HEK293T (cell line): Measurements from ENCODE around the gene RBFOX1.

Source experiments
- CTCF ChIA-PET: fragments of 350-600 bp; formaldehyde crosslinking; extraction: SDS; loops from one replicate; lab custom pipeline; 2021; ENCODE audit warnings: antibody characterized with exemption, inconsistent platforms; lab: Yijun Ruan, JAX
- POLR2A ChIA-PET: fragments of 350-600 bp; formaldehyde crosslinking; extraction: SDS; loops from one replicate; lab custom pipeline; 2020; ENCODE audit warnings: antibody characterized with exemption, inconsistent platforms; lab: Yijun Ruan, JAX
- DNase-seq: peaks from one replicate; pipeline ENCODE4 v3.0.0; 2012; ENCODE audit warnings: mixed read lengths; ENCODE audit errors: extremely low spot score
- ARNT ChIP-seq: fragments of 450-650 bp; IDR thresholded peaks from 2 replicates; pipeline ENCODE4 v1.6.1; 2017; ENCODE audit warnings: mild to moderate bottlenecking
- BHLHE40 ChIP-seq: fragments of 450-650 bp; IDR thresholded peaks from 2 replicates; pipeline ENCODE4 v1.6.1; 2016; ENCODE audit warnings: mild to moderate bottlenecking, moderate library complexity, borderline replicate concordance
- CTBP1 ChIP-seq: fragments of 450-650 bp; IDR thresholded peaks from 2 replicates; pipeline ENCODE4 v1.6.1; 2016; ENCODE audit warnings: borderline replicate concordance
- ELF4 ChIP-seq: fragments of 450-650 bp; IDR thresholded peaks from 2 replicates; pipeline ENCODE4 v1.6.1; 2017; ENCODE audit warnings: antibody characterized with exemption
- FOXA1 ChIP-seq: fragments of 450-650 bp; IDR thresholded peaks from 2 replicates; pipeline ENCODE4 v1.6.1; 2016; ENCODE audit warnings: mild to moderate bottlenecking
- FOXK2 ChIP-seq: fragments of 450-650 bp; IDR thresholded peaks from 2 replicates; pipeline ENCODE4 v1.6.1; 2016; ENCODE audit warnings: mild to moderate bottlenecking
- FOXM1 ChIP-seq: fragments of 450-650 bp; IDR thresholded peaks from 2 replicates; pipeline ENCODE4 v1.6.1; 2017; ENCODE audit warnings: mild to moderate bottlenecking, borderline replicate concordance
- HDGF ChIP-seq: fragments of 450-650 bp; IDR thresholded peaks from 2 replicates; pipeline ENCODE4 v1.6.1; 2017; ENCODE audit warnings: antibody characterized with exemption, borderline replicate concordance
- L3MBTL2 ChIP-seq: fragments of 450-650 bp; conservative IDR thresholded peaks from 2 replicates; pipeline ENCODE4 v1.6.1; 2016; ENCODE audit warnings: mild to moderate bottlenecking
- LEF1 ChIP-seq: fragments of 450-650 bp; IDR thresholded peaks from 2 replicates; pipeline ENCODE4 v1.6.1; 2017; ENCODE audit warnings: mild to moderate bottlenecking, borderline replicate concordance
- NFRKB ChIP-seq: fragments of 450-650 bp; IDR thresholded peaks from 2 replicates; pipeline ENCODE4 v1.6.1; 2016; ENCODE audit warnings: mild to moderate bottlenecking, moderate library complexity
- SP1 ChIP-seq: fragments of 450-650 bp; IDR thresholded peaks from 2 replicates; pipeline ENCODE4 v1.6.1; 2017
- SUZ12 ChIP-seq: fragments of 450-650 bp; IDR thresholded peaks from 2 replicates; pipeline ENCODE4 v1.6.1; 2016; ENCODE audit warnings: mild to moderate bottlenecking
- TARDBP ChIP-seq: fragments of 450-650 bp; IDR thresholded peaks from 2 replicates; pipeline ENCODE4 v1.6.1; 2016
- ZNF384 ChIP-seq: fragments of 450-650 bp; IDR thresholded peaks from 2 replicates; pipeline ENCODE4 v1.6.1; 2016
- TF ChIP-seq, protein P1 (sequence below): fragments of 450-650 bp; IDR thresholded peaks from 2 replicates; pipeline ENCODE4 v1.6.1; 2016

RBFOX1 gene

DNA sequence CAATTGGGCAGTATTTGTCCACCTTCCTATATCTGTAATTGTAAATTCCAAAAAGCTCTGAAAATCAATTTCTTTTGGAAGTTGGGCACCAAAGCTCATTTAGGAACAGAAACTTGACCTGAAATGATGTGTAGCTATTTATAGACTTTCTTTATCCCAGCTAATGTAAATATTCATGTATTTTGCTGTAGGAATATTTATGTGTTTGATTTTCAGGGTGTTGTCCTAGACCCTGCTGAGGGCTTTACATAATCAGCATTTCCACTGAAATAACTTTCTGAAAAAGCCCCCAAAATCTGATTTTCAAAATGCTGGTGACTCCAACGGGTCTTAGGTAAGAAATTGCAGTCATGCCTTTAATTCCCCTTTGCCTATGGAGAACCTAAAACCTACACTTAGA is 4.1 kb downstream of the RBFOX1 start:
- ChIA-PET CTCF (no interaction called here), POLR2A (no interaction called here)
- TF ChIP-seq FOXA1: no peak
- TF ChIP-seq BHLHE40: no peak
- no peak for TF ChIP-seq ZNF384
- TF ChIP-seq NFRKB: no peak
- TF ChIP-seq CTBP1: no peak
- no peak for TF ChIP-seq LEF1
- TF ChIP-seq ARNT: no peak
- TF ChIP-seq SUZ12: no peak
- no peak for TF ChIP-seq ELF4
- TF ChIP-seq FOXK2: no peak
- TF ChIP-seq, protein P1, sequence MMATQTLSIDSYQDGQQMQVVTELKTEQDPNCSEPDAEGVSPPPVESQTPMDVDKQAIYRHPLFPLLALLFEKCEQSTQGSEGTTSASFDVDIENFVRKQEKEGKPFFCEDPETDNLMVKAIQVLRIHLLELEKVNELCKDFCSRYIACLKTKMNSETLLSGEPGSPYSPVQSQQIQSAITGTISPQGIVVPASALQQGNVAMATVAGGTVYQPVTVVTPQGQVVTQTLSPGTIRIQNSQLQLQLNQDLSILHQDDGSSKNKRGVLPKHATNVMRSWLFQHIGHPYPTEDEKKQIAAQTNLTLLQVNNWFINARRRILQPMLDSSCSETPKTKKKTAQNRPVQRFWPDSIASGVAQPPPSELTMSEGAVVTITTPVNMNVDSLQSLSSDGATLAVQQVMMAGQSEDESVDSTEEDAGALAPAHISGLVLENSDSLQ: no peak
- no peak for TF ChIP-seq FOXM1
- no peak for TF ChIP-seq L3MBTL2
- TF ChIP-seq TARDBP: no peak
- TF ChIP-seq SP1: no peak
- DNase-seq: no peak

DNA sequence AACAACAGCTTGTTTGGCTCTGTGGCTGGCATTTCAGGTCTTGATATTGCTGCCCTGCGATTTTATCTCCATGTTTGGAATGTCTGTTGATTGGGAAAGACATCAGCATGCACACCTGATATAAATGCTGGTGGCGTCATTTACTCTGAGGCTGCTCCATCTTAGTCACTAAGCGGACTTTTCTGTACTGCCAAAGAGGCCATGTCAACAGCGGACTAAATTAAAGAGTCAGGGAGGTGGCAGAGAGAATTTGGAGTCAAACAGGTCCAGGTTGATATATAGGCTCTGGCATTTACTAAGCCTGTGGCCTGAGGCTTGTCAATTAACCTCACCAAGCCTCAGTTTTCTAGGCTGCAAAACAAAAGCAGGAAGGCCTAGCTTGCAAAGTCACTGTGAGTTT is 6.2 kb downstream of the RBFOX1 start:
- DNase-seq: no peak
- ChIA-PET CTCF (no interaction called here), POLR2A (no interaction called here)
- TF ChIP-seq SUZ12: no peak
- TF ChIP-seq FOXA1: no peak
- TF ChIP-seq CTBP1: no peak

DNA sequence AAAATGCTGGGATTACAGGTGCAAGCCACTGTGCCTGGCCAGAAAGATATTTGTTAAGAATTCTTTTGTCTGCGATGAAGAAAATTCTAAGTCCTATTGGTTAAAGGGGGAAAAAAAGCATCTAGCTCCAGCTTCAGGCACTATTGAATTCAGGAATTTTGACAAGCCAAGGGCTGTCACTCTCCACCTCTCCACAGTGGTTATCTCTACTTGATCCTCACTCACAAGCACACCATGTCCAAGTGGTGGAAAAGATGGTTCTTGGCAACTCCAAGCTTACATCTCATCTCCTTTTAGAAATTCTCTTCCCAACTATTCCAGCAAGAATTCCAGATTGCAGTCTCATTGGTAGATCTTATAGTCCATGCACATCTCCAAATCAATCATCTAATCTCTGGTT is 7.1 kb downstream of the RBFOX1 start:
- CTCF ChIA-PET: no interaction called here
- POLR2A ChIA-PET: no interaction called here
- no peak for DNase-seq
- TF ChIP-seq NFRKB: no peak
- TF ChIP-seq, protein P1: no peak
- no peak for TF ChIP-seq FOXK2
- TF ChIP-seq ARNT: no peak
- no peak for TF ChIP-seq HDGF
- TF ChIP-seq TARDBP: no peak
- TF ChIP-seq SP1: no peak
- no peak for TF ChIP-seq ZNF384
- TF ChIP-seq LEF1: no peak
- TF ChIP-seq FOXM1: no peak

DNA sequence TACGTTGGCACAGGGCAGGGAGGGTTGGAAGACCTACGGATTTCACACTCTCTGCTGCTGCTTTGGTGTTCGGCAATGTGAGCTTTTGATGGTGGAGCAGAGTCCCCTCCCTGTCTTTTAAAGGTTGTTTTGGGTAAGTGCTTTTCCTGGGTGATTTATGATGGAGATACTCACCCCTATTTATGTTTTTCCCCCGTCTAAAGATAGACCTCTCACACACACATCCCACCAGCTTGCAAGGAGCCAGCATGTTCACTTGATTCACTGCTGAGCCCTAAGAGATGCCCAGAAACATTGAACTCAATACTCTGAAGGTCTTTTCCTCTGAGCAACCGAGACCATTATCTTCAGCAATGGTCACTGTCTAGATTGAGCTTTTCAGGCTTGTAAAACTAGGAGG is 8.3 kb downstream of the RBFOX1 start:
- ChIA-PET POLR2A (no interaction called here), CTCF (no interaction called here)
- DNase-seq: no peak
- TF ChIP-seq ELF4 (no peak), NFRKB (no peak), BHLHE40 (no peak), FOXA1 (no peak), CTBP1 (no peak), L3MBTL2 (no peak), SP1 (no peak)
- TF ChIP-seq, protein P1: no peak

DNA sequence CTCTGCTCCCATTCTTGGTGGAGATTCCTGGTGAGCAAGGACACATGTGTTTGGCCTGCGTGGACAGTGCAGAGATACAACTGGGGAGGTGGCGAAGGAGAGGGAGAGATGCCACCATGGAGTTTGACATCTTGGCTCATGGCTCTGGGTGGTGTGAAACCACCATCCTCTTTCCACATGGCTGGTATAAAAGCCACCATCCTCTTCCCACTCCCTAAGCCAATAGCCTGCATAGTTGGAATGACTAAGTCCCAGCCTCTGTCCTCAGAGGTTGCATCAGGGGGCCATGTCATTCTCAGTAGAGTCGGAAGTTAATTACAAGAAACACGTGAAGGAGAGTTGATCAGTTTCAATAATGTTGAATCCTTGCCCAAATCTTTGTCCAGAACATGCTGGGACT is 10.0 kb downstream of the RBFOX1 start:
- CTCF ChIA-PET: no interaction called here
- TF ChIP-seq FOXM1 (no peak), SP1 (no peak), ELF4 (no peak), ARNT (no peak), CTBP1 (no peak), L3MBTL2 (no peak), HDGF (no peak), SUZ12 (no peak)
- no peak for DNase-seq
- POLR2A ChIA-PET: no interaction called here

DNA sequence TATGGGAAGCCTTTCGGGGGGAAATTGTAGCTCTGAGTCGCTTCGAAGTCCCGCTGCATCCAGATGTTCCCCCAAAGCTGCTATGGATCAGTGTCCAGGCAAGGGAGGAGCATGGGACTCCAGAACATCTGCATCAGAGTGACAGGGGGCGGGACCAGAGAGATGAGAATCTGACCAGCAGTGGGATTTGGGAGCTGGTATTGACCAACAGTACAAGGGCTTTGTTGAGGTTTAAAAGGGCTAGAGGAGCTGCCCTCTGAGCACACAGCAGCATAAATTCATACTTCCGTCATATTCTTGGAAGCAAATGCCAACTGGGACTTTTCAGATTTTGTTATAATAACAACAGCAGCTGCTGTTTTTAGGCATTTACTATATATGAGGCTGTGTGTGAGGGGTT is 10.6 kb downstream of the RBFOX1 start:
- ChIA-PET CTCF (no interaction called here), POLR2A (no interaction called here)
- no peak for DNase-seq
- no peak for TF ChIP-seq L3MBTL2
- no peak for TF ChIP-seq CTBP1
- TF ChIP-seq NFRKB: no peak
- no peak for TF ChIP-seq SUZ12
- TF ChIP-seq FOXK2: no peak

DNA sequence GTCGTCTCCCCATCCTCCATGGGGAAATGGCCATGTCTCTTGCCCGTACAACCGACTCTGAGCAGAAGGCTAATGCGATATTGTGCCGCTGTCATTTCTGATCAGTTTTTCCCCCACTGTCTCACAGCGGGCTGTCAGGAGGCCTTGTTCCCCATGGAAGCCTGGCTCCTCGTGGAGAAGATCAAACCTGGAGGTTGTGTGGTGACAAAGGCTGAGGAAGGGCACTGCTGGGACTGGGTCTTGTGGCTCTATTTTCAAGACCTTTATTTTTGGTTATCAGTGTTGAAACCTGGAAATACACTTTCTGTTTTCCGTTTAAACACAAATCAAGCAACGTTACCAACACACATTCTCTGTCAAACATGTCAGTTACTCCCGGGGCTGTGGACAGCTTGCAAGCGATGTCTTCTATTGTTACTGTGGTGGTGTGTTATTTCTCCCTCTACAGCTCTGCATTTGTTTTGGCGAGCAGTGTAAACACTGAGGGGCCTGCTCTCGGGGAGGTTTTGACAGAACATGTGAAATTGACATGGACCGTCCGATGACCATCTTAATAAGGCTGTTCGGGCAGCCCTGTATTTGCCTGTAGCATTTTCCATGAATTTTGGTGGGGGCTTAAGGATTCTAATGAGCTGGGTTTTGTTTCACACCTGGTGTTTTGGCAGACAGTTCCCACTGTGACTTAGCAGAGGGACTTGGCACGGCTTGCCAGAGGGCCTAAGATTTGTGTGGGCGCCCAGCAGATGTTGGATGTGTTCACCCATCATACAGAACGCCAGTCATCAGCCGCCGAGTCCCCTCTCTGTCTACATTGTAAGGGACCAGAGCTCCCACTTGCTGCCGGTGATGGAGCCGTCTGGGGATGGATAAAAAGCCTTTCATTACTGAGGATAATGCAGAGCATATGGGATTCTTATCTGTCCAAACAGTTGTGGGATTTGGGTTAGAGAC is 12.5 kb downstream of the RBFOX1 start:
- DNase-seq: no peak
- no peak for TF ChIP-seq SP1
- TF ChIP-seq TARDBP: no peak
- TF ChIP-seq FOXK2: no peak
- no peak for TF ChIP-seq FOXA1
- TF ChIP-seq CTBP1: no peak
- no peak for TF ChIP-seq SUZ12
- no peak for TF ChIP-seq BHLHE40
- TF ChIP-seq ZNF384: no peak
- no peak for TF ChIP-seq NFRKB
- TF ChIP-seq L3MBTL2: no peak
- TF ChIP-seq FOXM1: no peak
- no peak for TF ChIP-seq ARNT
- TF ChIP-seq LEF1: no peak
- TF ChIP-seq, protein P1: no peak
- TF ChIP-seq ELF4: no peak
- ChIA-PET CTCF (no interaction called here), POLR2A (no interaction called here)
